B cell (primary cell): ENCODE results near the gene CDK9. TPM values are rescaled to one million over a fixed set of nuclear protein-coding genes. Genes with fewer than 3 reads are reported as not detected.

Experiments
- ATAC-seq: fragments of 200-7000 bp; cut with Tn5 transposase; one replicate; pipeline ENCODE4 v1.10.0; 2021; ENCODE audit warnings: low read depth, mild to moderate bottlenecking, moderate number of reproducible peaks, moderate library complexity
- CTCF ChIA-PET: fragments of 350-600 bp; sonication (Branson Sonifier 250); formaldehyde crosslinking; loops from one replicate; lab custom pipeline; 2021; ENCODE audit warnings: antibody characterized with exemption, inconsistent platforms; lab: Charles Lee
- POLR2A ChIA-PET: fragments of 350-600 bp; sonication (Branson Sonifier 250); formaldehyde crosslinking; loops from one replicate; lab custom pipeline; 2021; ENCODE audit warnings: antibody characterized with exemption; lab: Charles Lee
- DNase-seq: peaks from one replicate; pipeline ENCODE4 v3.0.0; 2013
- H2AFZ ChIP-seq: 2 replicates; pipeline ENCODE4 v1.6.1; 2012; ENCODE audit warnings: mild to moderate bottlenecking, low read depth, low read length; ENCODE audit not compliant: insufficient read depth, poor library complexity, severe bottlenecking
- H3K27ac ChIP-seq, 2 donors: 1 replicate in 1 of 2; 2 replicates in 1 of 2; pipeline ENCODE4 v1.5.1; 2012 to 2013; ENCODE audit warnings: low read length in 2 of 2, mild to moderate bottlenecking in 2 of 2, moderate library complexity in 1 of 2
- H3K27me3 ChIP-seq, 4 experiments: fragments of 200-600 bp in 1 of 4; sonication (generic) in 1 of 4; replicated peaks in 1 of 4; 1 replicate in 2 of 4; 2 replicates in 2 of 4; pipeline versions ENCODE4 v1.6.1 to v1.7.0; 2013 to 2016; ENCODE audit warnings: low read length in 3 of 4, mild to moderate bottlenecking in 2 of 4, mixed read lengths in 1 of 4, moderate library complexity in 1 of 4; ENCODE audit not compliant: insufficient read depth in 4 of 4, control insufficient read depth in 3 of 4; ENCODE audit errors: control extremely low read depth in 1 of 4
- H3K36me3 ChIP-seq, 2 experiments: replicated peaks in 1 of 2; 1 replicate in 1 of 2; 2 replicates in 1 of 2; pipeline versions ENCODE4 v1.6.1 to v1.7.1; 2013; ENCODE audit warnings: low read length in 1 of 2; ENCODE audit not compliant: insufficient read depth in 2 of 2, control insufficient read depth in 1 of 2; ENCODE audit errors: control extremely low read depth in 1 of 2, extremely low read depth in 1 of 2
- H3K4me1 ChIP-seq, 2 donors: fragments of 200-600 bp in 1 of 2; sonication (generic) in 1 of 2; 1 replicate in 1 of 2; 2 replicates in 1 of 2; pipeline versions ENCODE4 v1.5.1 to v1.6.1; 2013 to 2017; ENCODE audit warnings: low read length in 2 of 2; ENCODE audit not compliant: control insufficient read depth in 2 of 2, insufficient read depth in 2 of 2
- H3K4me2 ChIP-seq: replicated peaks from 2 replicates; pipeline ENCODE3; 2012; ENCODE audit warnings: mild to moderate bottlenecking, low read depth, low read length; ENCODE audit not compliant: poor library complexity, severe bottlenecking
- H3K4me3 ChIP-seq, 5 experiments: fragments of 200-600 bp in 1 of 5; sonication (generic) in 1 of 5; 1 replicate in 3 of 5; 2 replicates in 2 of 5; pipeline versions ENCODE4 v1.5.1 to v1.7.0; 2011 to 2016; ENCODE audit warnings: low read length in 4 of 5, mild to moderate bottlenecking in 4 of 5, low read depth in 2 of 5, control low read depth in 1 of 5, moderate library complexity in 1 of 5; ENCODE audit not compliant: insufficient read depth in 1 of 5; ENCODE audit errors: control extremely low read depth in 1 of 5, extremely low read depth in 1 of 5
- H3K79me2 ChIP-seq: fragments of 200-600 bp; sonication (generic); one replicate; pipeline ENCODE4 v1.6.0; 2016; ENCODE audit warnings: low read length; ENCODE audit not compliant: control insufficient read depth, insufficient read depth
- H3K9ac ChIP-seq: fragments of 200-600 bp; sonication (generic); 2 replicates; pipeline ENCODE4 v1.6.1; 2017; ENCODE audit warnings: mild to moderate bottlenecking, low read length, moderate library complexity
- H3K9me3 ChIP-seq, 3 donors: one replicate each; pipeline versions ENCODE4 v1.6.1 to v1.7.1; 2013; ENCODE audit warnings: low read length in 2 of 3; ENCODE audit not compliant: control insufficient read depth in 2 of 3, insufficient read depth in 1 of 3; ENCODE audit errors: control extremely low read depth in 1 of 3
- H4K20me1 ChIP-seq: 2 replicates; pipeline ENCODE4 v1.6.0; 2012; ENCODE audit warnings: mild to moderate bottlenecking, low read length; ENCODE audit not compliant: insufficient read depth, control insufficient read depth, poor library complexity, severe bottlenecking
- H3K27ac Mint-ChIP-seq: one replicate; pipeline ENCODE4 v1.8.0; 2021; ENCODE audit warnings: mixed read lengths
- H3K27me3 Mint-ChIP-seq: one replicate; pipeline ENCODE4 v1.8.0; 2021; ENCODE audit warnings: mixed read lengths
- H3K4me1 Mint-ChIP-seq: one replicate; pipeline ENCODE4 v1.8.0; 2021; ENCODE audit warnings: mixed read lengths
- H3K4me3 Mint-ChIP-seq: one replicate; pipeline ENCODE4 v1.8.0; 2021; ENCODE audit warnings: mixed read lengths
- H3K9me3 Mint-ChIP-seq: one replicate; pipeline ENCODE4 v1.8.0; 2022; ENCODE audit warnings: mixed read lengths; ENCODE audit not compliant: insufficient read depth
- EZH2 ChIP-seq: IDR thresholded peaks from 2 replicates; pipeline ENCODE4 v1.6.1; 2012; ENCODE audit warnings: borderline replicate concordance, low read depth, mild to moderate bottlenecking, moderate library complexity, low read length; ENCODE audit not compliant: insufficient read depth, poor library complexity, severe bottlenecking
- WGBS: methylation state at CpG from one replicate; pipeline ENCODE4 v1.1.5; 2013; ENCODE audit warnings: missing lambda C conversion rate; ENCODE audit not compliant: insufficient coverage; 5-methylcytosine and 5-hydroxymethylcytosine counted together
- intact Hi-C: fragments of 100-400 bp; cut with micrococcal nuclease; formaldehyde crosslinking; loops from one replicate; pipeline ENCODE4 v1.10.0; 2022
- polyA plus RNA-seq: library from polyadenylated mRNA; depleted of rRNA; stranded (reverse); fragments of >200 nt; gene quantifications from 2 replicates; pipeline ENCODE4 v1.2.3, GENCODE V29; 2012
- total RNA-seq, 2 donors: library from RNA; stranded (reverse); fragments of 120-200 nt in 1 of 2; gene quantifications; 1 replicate in 1 of 2; 2 replicates in 1 of 2; pipeline versions ENCODE4 v1.2.3 to v1.2.4, GENCODE V29; 2013 to 2022
- TF ChIP-seq, protein P1 (sequence below): fragments of 200-600 bp; IDR thresholded peaks from one replicate; pipeline ENCODE4 v1.8.0; 2022; ENCODE audit warnings: antibody characterized with exemption, mild to moderate bottlenecking

Gene CDK9
- total and polyA plus RNA-seq, 2 donors (not counting 1 experiment from before 2014, with no cell fraction given): 145 to 176 TPM

DNA sequence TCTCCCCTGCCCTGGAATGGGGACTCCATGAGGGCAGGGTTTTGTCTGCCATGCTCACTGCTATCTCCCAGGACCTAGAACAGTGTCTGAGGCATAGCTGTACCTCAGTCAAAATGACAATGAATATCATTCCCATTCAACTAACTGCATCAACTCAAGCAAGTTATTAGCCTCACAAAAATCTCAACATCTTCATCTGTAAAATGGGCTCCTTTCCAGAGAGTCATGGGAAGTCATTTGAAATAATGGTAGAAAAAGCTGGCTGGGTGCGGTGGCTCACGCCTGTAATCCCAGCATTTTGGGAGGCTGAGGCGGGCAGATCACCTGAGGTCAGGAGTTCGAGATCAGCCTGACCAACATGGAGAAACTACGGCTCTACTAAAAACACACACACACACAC, 16.7 kb upstream of the CDK9 start:
- Histone ChIP-seq H3K79me2 (peaks cover 94% of the 10 kb centered on the region), H3K4me3 (no peak overlapping the region), H3K4me2 (peak overlapping the region; percentile 52), H3K27me3 (no peaks in the 10 kb centered on the region), H3K9me3 (no peaks in the 10 kb centered on the region), H2AFZ (no peak overlapping the region), H3K36me3 (peaks cover 0 to 90% of the 10 kb centered on the region in 2 experiments), H3K4me1 (peaks cover 50 to 76% of the 10 kb centered on the region in 2 donors), H3K9ac (no peak overlapping the region), H4K20me1 (peaks cover 98% of the 10 kb centered on the region), H3K27ac (peak overlapping the region; percentile 11 to 94)
- intact Hi-C loops: no loop called here
- Mint-ChIP-seq H3K4me1 (peaks cover 76% of the 10 kb centered on the region), H3K27ac (peak overlapping the region; percentile 76), H3K4me3 (peak overlapping the region; percentile 49), H3K27me3 (no peaks in the 10 kb centered on the region), H3K9me3 (no peaks in the 10 kb centered on the region)
- no peak for TF ChIP-seq EZH2
- TF ChIP-seq, protein P1, sequence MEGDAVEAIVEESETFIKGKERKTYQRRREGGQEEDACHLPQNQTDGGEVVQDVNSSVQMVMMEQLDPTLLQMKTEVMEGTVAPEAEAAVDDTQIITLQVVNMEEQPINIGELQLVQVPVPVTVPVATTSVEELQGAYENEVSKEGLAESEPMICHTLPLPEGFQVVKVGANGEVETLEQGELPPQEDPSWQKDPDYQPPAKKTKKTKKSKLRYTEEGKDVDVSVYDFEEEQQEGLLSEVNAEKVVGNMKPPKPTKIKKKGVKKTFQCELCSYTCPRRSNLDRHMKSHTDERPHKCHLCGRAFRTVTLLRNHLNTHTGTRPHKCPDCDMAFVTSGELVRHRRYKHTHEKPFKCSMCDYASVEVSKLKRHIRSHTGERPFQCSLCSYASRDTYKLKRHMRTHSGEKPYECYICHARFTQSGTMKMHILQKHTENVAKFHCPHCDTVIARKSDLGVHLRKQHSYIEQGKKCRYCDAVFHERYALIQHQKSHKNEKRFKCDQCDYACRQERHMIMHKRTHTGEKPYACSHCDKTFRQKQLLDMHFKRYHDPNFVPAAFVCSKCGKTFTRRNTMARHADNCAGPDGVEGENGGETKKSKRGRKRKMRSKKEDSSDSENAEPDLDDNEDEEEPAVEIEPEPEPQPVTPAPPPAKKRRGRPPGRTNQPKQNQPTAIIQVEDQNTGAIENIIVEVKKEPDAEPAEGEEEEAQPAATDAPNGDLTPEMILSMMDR: no peak
- no CpG with 5 or more reads among the region's 5 CpGs for WGBS
- no peak for DNase-seq
- CTCF ChIA-PET: interaction anchor here (1.9 to 5.2 kb wide), 4 partner anchors 15 to 101 kb away, joined by 8 to 47 read pairs (median 20); partner anchors contain the start of genes CDK9 and TOR2A
- ATAC-seq: no peak
- POLR2A ChIA-PET: interaction anchor here (0.7 to 3.6 kb wide), 2 partner anchors 11 to 12 kb away, joined by 3 to 18 read pairs; no protein-coding TSS in a partner anchor

DNA sequence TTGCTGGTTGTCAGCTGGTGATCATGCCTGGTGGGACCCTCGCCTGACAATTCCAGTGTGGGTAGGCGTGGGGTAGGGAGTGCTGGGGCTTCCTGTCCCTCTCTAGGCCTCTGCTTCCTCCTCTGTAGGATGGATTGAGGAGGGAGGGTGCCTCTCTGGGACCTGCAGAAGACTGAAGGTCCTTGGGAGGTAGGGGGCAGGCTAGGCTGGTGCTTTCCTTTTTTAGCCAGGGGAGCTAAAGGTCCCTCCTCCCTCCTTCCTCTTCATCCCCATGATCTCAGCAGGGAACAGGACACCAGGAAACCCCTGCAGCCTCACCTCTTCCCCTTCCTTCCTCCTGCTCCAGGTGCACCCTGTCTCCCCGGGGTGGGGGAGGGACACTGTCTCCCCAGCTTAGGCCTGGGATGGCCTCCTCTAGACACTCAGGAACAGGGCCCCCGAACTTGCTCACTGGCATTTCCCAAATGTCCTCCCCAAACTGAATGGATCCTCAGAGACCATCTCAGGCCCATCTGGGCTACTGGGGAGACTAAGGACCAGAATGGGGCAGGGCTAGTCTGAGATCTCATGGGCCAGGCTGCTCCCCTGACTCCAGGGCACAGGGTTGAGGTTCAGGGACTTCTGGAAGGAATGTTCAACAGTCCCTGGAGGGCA, 15.8 kb upstream of the CDK9 start:
- H3K9me3 Mint-ChIP-seq: no peaks in the 10 kb centered on the region
- WGBS: 45% methylated on average over 3 of the region's 4 CpGs
- H3K4me1 ChIP-seq: peaks cover 55 to 82% of the 10 kb centered on the region in 2 donors

More for the DNA sequence above, 15.8 kb upstream of the CDK9 start:
- Histone ChIP-seq H3K79me2 (peaks cover 94% of the 10 kb centered on the region), H3K36me3 (peaks cover 0 to 91% of the 10 kb centered on the region in 2 experiments), H3K27me3 (no peaks in the 10 kb centered on the region), H2AFZ (no peak overlapping the region), H3K4me3 (peak overlapping the region in 4 of 5 experiments; percentile 43 to 73 (median 63)), H4K20me1 (peaks cover 98% of the 10 kb centered on the region), H3K27ac (peak overlapping the region; percentile 77 to 94), H3K4me2 (peak overlapping the region; percentile 86), H3K9me3 (no peaks in the 10 kb centered on the region), H3K9ac (peak overlapping the region; percentile 68)
- CTCF ChIA-PET: interaction anchor here (0.7 to 5.2 kb wide), 7 partner anchors 11 to 180 kb away, joined by 3 to 47 read pairs (median 8); partner anchors contain the start of genes CDK9 and TOR2A
- Mint-ChIP-seq H3K4me1 (peaks cover 75% of the 10 kb centered on the region), H3K4me3 (peak overlapping the region; percentile 94), H3K27me3 (no peaks in the 10 kb centered on the region), H3K27ac (peak overlapping the region; percentile 95)
- intact Hi-C loops: loop anchor here (2.0 to 10.0 kb wide), 3 partner anchors 155 to 355 kb away; partner anchors contain the start of genes PTGES2 and STXBP1
- TF ChIP-seq EZH2: no peak
- TF ChIP-seq, protein P1: no peak
- no peak for DNase-seq
- POLR2A ChIA-PET: interaction anchor here (0.7 to 3.6 kb wide), 9 partner anchors 10 to 147 kb away, joined by 3 to 37 read pairs (median 8); partner anchors contain the start of genes CDK9, FPGS, ST6GALNAC4 and TOR2A
- no peak for ATAC-seq
